HepG2 (cell line): ENCODE data around the gene SIK3. TPM values are rescaled to one million over a fixed set of nuclear protein-coding genes. Genes with fewer than 3 reads are reported as not detected.
A peak's percentile ranks its signal among the peaks of the same experiment; 100 is the strongest.

Source experiments
- BHLHE40 ChIP-seq: IDR thresholded peaks from 2 replicates; pipeline ENCODE4 v1.6.1; 2011; ENCODE audit warnings: low read length, improper control_type of control experiment
- FOSL1 ChIP-seq: sonication (generic); formaldehyde crosslinking; IDR thresholded peaks from 2 replicates; pipeline ENCODE4 v1.9.0; 2021; ENCODE audit warnings: missing genetic modification reagents, borderline replicate concordance
- JUN ChIP-seq: sonication (generic); formaldehyde crosslinking; IDR thresholded peaks from 2 replicates; pipeline ENCODE4 v1.4.0; 2020; ENCODE audit warnings: mild to moderate bottlenecking, missing genetic modification reagents
- KLF11 ChIP-seq: IDR thresholded peaks from 2 replicates; pipeline ENCODE4 v1.6.1; 2016; ENCODE audit warnings: missing compliant biosample characterization
- MAX ChIP-seq: IDR thresholded peaks from 2 replicates; pipeline ENCODE4 v1.6.1; 2012; ENCODE audit warnings: inconsistent platforms
- NBN ChIP-seq: fragments of 450-650 bp; conservative IDR thresholded peaks from 2 replicates; pipeline ENCODE4 v1.6.1; 2017
- POGZ ChIP-seq: sonication (generic); formaldehyde crosslinking; IDR thresholded peaks from 2 replicates; pipeline ENCODE4 v1.4.0; 2020; ENCODE audit warnings: mild to moderate bottlenecking, missing genetic modification reagents
- RAD21 ChIP-seq: fragments of 450-650 bp; formaldehyde crosslinking; IDR thresholded peaks from 2 replicates; pipeline ENCODE4 v1.5.0; 2020; ENCODE audit warnings: mild to moderate bottlenecking
- SUZ12 ChIP-seq: fragments of 150-350 bp; IDR thresholded peaks from 2 replicates; pipeline ENCODE4 v1.6.1; 2014; ENCODE audit warnings: low read depth, low read length
- TARDBP ChIP-seq: sonication (generic); formaldehyde crosslinking; IDR thresholded peaks from 2 replicates; pipeline ENCODE4 v1.8.0; 2022; ENCODE audit warnings: mild to moderate bottlenecking, missing genetic modification reagents
- ZBTB42 ChIP-seq: sonication (generic); formaldehyde crosslinking; IDR thresholded peaks from 2 replicates; pipeline ENCODE4 v1.5.0; 2020; ENCODE audit warnings: mild to moderate bottlenecking, missing genetic modification reagents
- ZBTB46 ChIP-seq: sonication (generic); formaldehyde crosslinking; IDR thresholded peaks from 2 replicates; pipeline ENCODE4 v1.4.0; 2020; ENCODE audit warnings: mild to moderate bottlenecking, missing genetic modification reagents, borderline replicate concordance
- ZFP62 ChIP-seq: sonication (generic); formaldehyde crosslinking; IDR thresholded peaks from 2 replicates; pipeline ENCODE4 v1.4.0; 2020; ENCODE audit warnings: missing genetic modification reagents
- ZNF274 ChIP-seq: sonication (generic); formaldehyde crosslinking; IDR thresholded peaks from 2 replicates; pipeline ENCODE4 v1.5.1; 2020; ENCODE audit warnings: mild to moderate bottlenecking, missing genetic modification reagents
- ZNF615 ChIP-seq: sonication (generic); formaldehyde crosslinking; IDR thresholded peaks from 2 replicates; pipeline ENCODE4 v1.5.0; 2020; ENCODE audit warnings: mild to moderate bottlenecking, missing genetic modification reagents, borderline replicate concordance
- ZNF773 ChIP-seq: sonication (generic); formaldehyde crosslinking; IDR thresholded peaks from 2 replicates; pipeline ENCODE4 v1.4.0; 2020; ENCODE audit warnings: missing genetic modification reagents, borderline replicate concordance
- ZNF883 ChIP-seq: sonication (generic); formaldehyde crosslinking; IDR thresholded peaks from 2 replicates; pipeline ENCODE4 v1.5.1; 2020; ENCODE audit warnings: mild to moderate bottlenecking, missing genetic modification reagents; ENCODE audit errors: not compliant biosample characterization
- polyA plus RNA-seq, 8 experiments: library from polyadenylated mRNA; depleted of rRNA in 3 of 8; stranded (reverse) in 7 of 8; unstranded in 1 of 8; fragments of >200 nt; fragmentation: Illumina TruSeq in 4 of 8; extraction: Trizol in 4 of 8; gene quantifications; 2 replicates each; pipeline versions ENCODE4 v1.2.1 to v1.2.3, GENCODE V29; 2011 to 2016; ENCODE audit warnings: low read depth in 4 of 8, missing spikeins in 1 of 8, mixed read lengths in 1 of 8; ENCODE audit not compliant: insufficient read depth in 1 of 8
- total RNA-seq, 5 experiments: library from RNA; depleted of rRNA; stranded (reverse); fragments of >200 nt; fragmentation: Illumina TruSeq; extraction: Trizol; gene quantifications; 2 replicates each; pipeline ENCODE4 v1.2.3, GENCODE V29; 2016; ENCODE audit warnings: low read depth in 1 of 5
- TF ChIP-seq, protein P1 (sequence below): sonication (generic); formaldehyde crosslinking; IDR thresholded peaks from 2 replicates; pipeline ENCODE4 v1.4.0; 2020; ENCODE audit warnings: mild to moderate bottlenecking, low read depth, missing genetic modification reagents
- TF ChIP-seq, protein P2 (sequence below): sonication (generic); formaldehyde crosslinking; IDR thresholded peaks from 2 replicates; pipeline ENCODE4 v1.9.0; 2021; ENCODE audit warnings: mild to moderate bottlenecking, missing genetic modification reagents

Gene SIK3
- total and polyA plus RNA-seq, 2 of the 13 experiments (the other 11 are each of a cell fraction or from before 2014, with no cell fraction given) = 5.7 to 9.8 TPM

DNA sequence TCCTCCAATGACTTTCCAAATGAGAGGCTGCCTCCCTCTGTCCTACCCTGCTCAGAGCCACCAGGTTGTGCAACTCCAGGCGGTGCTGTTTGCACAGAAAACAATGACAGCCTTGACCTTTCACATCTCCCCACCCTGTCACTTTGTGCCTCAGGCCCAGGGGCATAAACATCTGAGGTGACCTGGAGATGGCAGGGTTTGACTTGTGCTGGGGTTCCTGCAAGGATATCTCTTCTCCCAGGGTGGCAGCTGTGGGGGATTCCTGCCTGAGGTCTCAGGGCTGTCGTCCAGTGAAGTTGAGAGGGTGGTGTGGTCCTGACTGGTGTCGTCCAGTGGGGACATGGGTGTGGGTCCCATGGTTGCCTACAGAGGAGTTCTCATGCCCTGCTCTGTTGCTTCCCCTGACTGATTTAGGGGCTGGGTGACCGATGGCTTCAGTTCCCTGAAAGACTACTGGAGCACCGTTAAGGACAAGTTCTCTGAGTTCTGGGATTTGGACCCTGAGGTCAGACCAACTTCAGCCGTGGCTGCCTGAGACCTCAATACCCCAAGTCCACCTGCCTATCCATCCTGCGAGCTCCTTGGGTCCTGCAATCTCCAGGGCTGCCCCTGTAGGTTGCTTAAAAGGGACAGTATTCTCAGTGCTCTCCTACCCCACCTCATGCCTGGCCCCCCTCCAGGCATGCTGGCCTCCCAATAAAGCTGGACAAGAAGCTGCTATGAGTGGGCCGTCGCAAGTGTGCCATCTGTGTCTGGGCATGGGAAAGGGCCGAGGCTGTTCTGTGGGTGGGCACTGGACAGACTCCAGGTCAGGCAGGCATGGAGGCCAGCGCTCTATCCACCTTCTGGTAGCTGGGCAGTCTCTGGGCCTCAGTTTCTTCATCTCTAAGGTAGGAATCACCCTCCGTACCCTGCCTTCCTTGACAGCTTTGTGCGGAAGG, 265.6 kb downstream of the SIK3 start (continued):
- TF ChIP-seq RAD21 (CRISPR knock-in tag) = peak; percentile 60; the same call in 1 of the 2 replicates
- TF ChIP-seq MAX = no peak
- TF ChIP-seq JUN = peak; percentile 76
- no peak; the same call in 1 of the 2 replicates for TF ChIP-seq ZBTB42 (CRISPR knock-in tag)
- TF ChIP-seq ZNF883 (CRISPR knock-in tag) = no peak
- no peak for TF ChIP-seq ZBTB46 (CRISPR knock-in tag)
- TF ChIP-seq, protein P1, sequence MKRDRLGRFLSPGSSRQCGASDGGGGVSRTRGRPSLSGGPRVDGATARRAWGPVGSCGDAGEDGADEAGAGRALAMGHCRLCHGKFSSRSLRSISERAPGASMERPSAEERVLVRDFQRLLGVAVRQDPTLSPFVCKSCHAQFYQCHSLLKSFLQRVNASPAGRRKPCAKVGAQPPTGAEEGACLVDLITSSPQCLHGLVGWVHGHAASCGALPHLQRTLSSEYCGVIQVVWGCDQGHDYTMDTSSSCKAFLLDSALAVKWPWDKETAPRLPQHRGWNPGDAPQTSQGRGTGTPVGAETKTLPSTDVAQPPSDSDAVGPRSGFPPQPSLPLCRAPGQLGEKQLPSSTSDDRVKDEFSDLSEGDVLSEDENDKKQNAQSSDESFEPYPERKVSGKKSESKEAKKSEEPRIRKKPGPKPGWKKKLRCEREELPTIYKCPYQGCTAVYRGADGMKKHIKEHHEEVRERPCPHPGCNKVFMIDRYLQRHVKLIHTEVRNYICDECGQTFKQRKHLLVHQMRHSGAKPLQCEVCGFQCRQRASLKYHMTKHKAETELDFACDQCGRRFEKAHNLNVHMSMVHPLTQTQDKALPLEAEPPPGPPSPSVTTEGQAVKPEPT (CRISPR knock-in tag) = no peak
- TF ChIP-seq ZNF615 (CRISPR knock-in tag) = no peak
- TF ChIP-seq ZFP62 = no peak
- TF ChIP-seq KLF11 (CRISPR knock-in tag) = peak; percentile 90
- no peak for TF ChIP-seq NBN
- TF ChIP-seq SUZ12 = no peak
- TF ChIP-seq ZNF274 (CRISPR knock-in tag) = peak; percentile 79; the same call in 1 of the 2 replicates
- no peak; the same call in 1 of the 2 replicates for TF ChIP-seq ZNF773 (CRISPR knock-in tag)
- peak; percentile 49; the same call in 1 of the 2 replicates for TF ChIP-seq POGZ (CRISPR knock-in tag)
- peak; percentile 95 for TF ChIP-seq TARDBP (CRISPR knock-in tag)
- peak; percentile 50 for TF ChIP-seq BHLHE40
- TF ChIP-seq, protein P2, sequence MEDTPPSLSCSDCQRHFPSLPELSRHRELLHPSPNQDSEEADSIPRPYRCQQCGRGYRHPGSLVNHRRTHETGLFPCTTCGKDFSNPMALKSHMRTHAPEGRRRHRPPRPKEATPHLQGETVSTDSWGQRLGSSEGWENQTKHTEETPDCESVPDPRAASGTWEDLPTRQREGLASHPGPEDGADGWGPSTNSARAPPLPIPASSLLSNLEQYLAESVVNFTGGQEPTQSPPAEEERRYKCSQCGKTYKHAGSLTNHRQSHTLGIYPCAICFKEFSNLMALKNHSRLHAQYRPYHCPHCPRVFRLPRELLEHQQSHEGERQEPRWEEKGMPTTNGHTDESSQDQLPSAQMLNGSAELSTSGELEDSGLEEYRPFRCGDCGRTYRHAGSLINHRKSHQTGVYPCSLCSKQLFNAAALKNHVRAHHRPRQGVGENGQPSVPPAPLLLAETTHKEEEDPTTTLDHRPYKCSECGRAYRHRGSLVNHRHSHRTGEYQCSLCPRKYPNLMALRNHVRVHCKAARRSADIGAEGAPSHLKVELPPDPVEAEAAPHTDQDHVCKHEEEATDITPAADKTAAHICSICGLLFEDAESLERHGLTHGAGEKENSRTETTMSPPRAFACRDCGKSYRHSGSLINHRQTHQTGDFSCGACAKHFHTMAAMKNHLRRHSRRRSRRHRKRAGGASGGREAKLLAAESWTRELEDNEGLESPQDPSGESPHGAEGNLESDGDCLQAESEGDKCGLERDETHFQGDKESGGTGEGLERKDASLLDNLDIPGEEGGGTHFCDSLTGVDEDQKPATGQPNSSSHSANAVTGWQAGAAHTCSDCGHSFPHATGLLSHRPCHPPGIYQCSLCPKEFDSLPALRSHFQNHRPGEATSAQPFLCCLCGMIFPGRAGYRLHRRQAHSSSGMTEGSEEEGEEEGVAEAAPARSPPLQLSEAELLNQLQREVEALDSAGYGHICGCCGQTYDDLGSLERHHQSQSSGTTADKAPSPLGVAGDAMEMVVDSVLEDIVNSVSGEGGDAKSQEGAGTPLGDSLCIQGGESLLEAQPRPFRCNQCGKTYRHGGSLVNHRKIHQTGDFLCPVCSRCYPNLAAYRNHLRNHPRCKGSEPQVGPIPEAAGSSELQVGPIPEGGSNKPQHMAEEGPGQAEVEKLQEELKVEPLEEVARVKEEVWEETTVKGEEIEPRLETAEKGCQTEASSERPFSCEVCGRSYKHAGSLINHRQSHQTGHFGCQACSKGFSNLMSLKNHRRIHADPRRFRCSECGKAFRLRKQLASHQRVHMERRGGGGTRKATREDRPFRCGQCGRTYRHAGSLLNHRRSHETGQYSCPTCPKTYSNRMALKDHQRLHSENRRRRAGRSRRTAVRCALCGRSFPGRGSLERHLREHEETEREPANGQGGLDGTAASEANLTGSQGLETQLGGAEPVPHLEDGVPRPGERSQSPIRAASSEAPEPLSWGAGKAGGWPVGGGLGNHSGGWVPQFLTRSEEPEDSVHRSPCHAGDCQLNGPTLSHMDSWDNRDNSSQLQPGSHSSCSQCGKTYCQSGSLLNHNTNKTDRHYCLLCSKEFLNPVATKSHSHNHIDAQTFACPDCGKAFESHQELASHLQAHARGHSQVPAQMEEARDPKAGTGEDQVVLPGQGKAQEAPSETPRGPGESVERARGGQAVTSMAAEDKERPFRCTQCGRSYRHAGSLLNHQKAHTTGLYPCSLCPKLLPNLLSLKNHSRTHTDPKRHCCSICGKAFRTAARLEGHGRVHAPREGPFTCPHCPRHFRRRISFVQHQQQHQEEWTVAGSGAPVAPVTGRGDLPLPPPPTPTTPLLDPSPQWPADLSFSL (CRISPR knock-in tag) = no peak
- TF ChIP-seq FOSL1 (CRISPR knock-in tag) = no peak
